Pancreas (tissue), 10 donors: ENCODE results near the gene EDAR. TPM values are rescaled to one million over a fixed set of nuclear protein-coding genes. Genes with fewer than 3 reads are reported as not detected.

ENCODE experiments used
- ATAC-seq, 4 donors: fragments of 200-7000 bp; cut with Tn5 transposase; one replicate each; pipeline versions ENCODE4 v1.8.0 to v1.9.1; 2020; ENCODE audit warnings: mild to moderate bottlenecking in 4 of 4, moderate library complexity in 4 of 4
- DNase-seq, 6 donors: peaks; one replicate each; pipeline ENCODE4 v3.0.0-alpha.2; 2020
- FAIRE-seq: peaks from 2 replicates; lab custom pipeline; 2012; peaks lifted over from hg19 to GRCh38; lab: Jason Lieb, UNC
- H3K27ac ChIP-seq, 4 donors: fragments of 200-600 bp; sonication (generic); 1 replicate in 3 of 4; 2 replicates in 1 of 4; pipeline versions ENCODE4 v1.5.0 to v1.8.0; 2020
- H3K27me3 ChIP-seq, 4 donors: fragments of 200-600 bp; one replicate each; pipeline ENCODE4 v1.8.0; 2021
- H3K36me3 ChIP-seq, 3 donors: fragments of 200-600 bp; sonication (generic) in 1 of 3; one replicate each; pipeline versions ENCODE4 v1.5.0 to v1.8.0; 2020 to 2021
- H3K4me1 ChIP-seq, 3 donors: fragments of 200-600 bp; one replicate each; pipeline ENCODE4 v1.8.0; 2021
- H3K4me3 ChIP-seq, 4 donors: fragments of 200-600 bp; sonication (generic) in 2 of 4; one replicate each; pipeline versions ENCODE4 v1.5.0 to v1.8.0; 2020 to 2021
- H3K9me3 ChIP-seq, 4 donors: fragments of 200-600 bp; one replicate each; pipeline ENCODE4 v1.8.0; 2021
- intact Hi-C, 3 donors: fragments of 100-400 bp; cut with DNase I; formaldehyde crosslinking; loops; one replicate each; pipeline versions ENCODE4 v1.11.1 to v1.14.2; 2022
- polyA plus RNA-seq, 2 donors: library from polyadenylated mRNA; stranded (reverse); fragments of 200-250 nt; gene quantifications; one replicate each; pipeline ENCODE4 v1.2.3, GENCODE V29; 2013
- total RNA-seq, 6 donors: library from RNA; stranded (reverse); fragmentation: NEBNext Ultra II Directional in 4 of 6; extraction: Animal tissue kit (Norgen Biotek cat#: 25700) in 4 of 6; gene quantifications; one replicate each; pipeline versions ENCODE4 v1.2.1 to v1.2.4, GENCODE V29; 2021 to 2023
- TF ChIP-seq, protein P1 (sequence below), 4 donors: fragments of 200-600 bp; sonication (generic) in 3 of 4; IDR thresholded peaks; one replicate each; pipeline versions ENCODE4 v1.5.0 to v1.8.0; 2021; ENCODE audit warnings: antibody characterized with exemption in 4 of 4
- donor health status: healthy with polysubstance abuse.
- donor health status: DM: no; HTN: no; CAD: no; lungs with moderate emphysema.
- donor health status: DM: no; HTN: no; CAD: no.
- donor health status: control.
- donor health status: control.
- donor health status: Bipolar disorder and iron deficiency.
- donor health status: DM: yes; HTN: yes; CAD: no.
- donor health status: DM: no; HTN: no; CAD: no.
- donor health status: DM: no; HTN: no; CAD: no.
- donor health status: DM: yes; HTN: yes; CAD: no.

The EDAR gene
- total and polyA plus RNA-seq, 8 donors = 0.05 to 0.41 (median 0.12) TPM

- no peak for FAIRE-seq
- Histone ChIP-seq H3K27me3 (no peaks in the 10 kb centered on the region), H3K36me3 (no peaks in the 10 kb centered on the region), H3K27ac (no peak overlapping the region), H3K4me3 (no peak overlapping the region), H3K4me1 (no peaks in the 10 kb centered on the region), H3K9me3 (no peaks in the 10 kb centered on the region)
- TF ChIP-seq, protein P1, sequence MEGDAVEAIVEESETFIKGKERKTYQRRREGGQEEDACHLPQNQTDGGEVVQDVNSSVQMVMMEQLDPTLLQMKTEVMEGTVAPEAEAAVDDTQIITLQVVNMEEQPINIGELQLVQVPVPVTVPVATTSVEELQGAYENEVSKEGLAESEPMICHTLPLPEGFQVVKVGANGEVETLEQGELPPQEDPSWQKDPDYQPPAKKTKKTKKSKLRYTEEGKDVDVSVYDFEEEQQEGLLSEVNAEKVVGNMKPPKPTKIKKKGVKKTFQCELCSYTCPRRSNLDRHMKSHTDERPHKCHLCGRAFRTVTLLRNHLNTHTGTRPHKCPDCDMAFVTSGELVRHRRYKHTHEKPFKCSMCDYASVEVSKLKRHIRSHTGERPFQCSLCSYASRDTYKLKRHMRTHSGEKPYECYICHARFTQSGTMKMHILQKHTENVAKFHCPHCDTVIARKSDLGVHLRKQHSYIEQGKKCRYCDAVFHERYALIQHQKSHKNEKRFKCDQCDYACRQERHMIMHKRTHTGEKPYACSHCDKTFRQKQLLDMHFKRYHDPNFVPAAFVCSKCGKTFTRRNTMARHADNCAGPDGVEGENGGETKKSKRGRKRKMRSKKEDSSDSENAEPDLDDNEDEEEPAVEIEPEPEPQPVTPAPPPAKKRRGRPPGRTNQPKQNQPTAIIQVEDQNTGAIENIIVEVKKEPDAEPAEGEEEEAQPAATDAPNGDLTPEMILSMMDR (IDR thresholded peaks at IDR 0.05) = no peak
- DNase-seq = no peak
- no peak for ATAC-seq
- intact Hi-C loops = no loop called here
Observed at GRCh38 chr2:108845923-108846322, 143.1 kb downstream of the EDAR start.

Other genes with a start within 250 kb of the EDAR start
- 1 to 10 TPM; 1.0 to 2.0 (median 1.7) TPM for gene CCDC138, start 202.4 kb downstream of the EDAR start, total RNA-seq
- 1 to 10 TPM in 1 of 2 donors, under 1 TPM in 1; 0.72 to 1.4 TPM for gene CCDC138, start 202.4 kb downstream of the EDAR start, polyA plus RNA-seq
- gene SH3RF3, start 140.0 kb upstream of the EDAR start, total RNA-seq = 1 to 10 TPM; 1.1 to 2.9 (median 1.6) TPM
- 1 to 10 TPM; 2.5 to 3.5 TPM for gene SH3RF3, start 140.0 kb upstream of the EDAR start, polyA plus RNA-seq